Measurements from ENCODE around the gene MFN1. TPM values are rescaled to one million over a fixed set of nuclear protein-coding genes. Genes with fewer than 3 reads are reported as not detected.
A peak's percentile ranks its signal among the peaks of the same experiment; 100 is the strongest.

MFN1 gene
- total and polyA plus RNA-seq, 12 donors, result 15.0 to 82.1 (median 66.5) TPM

DNA sequence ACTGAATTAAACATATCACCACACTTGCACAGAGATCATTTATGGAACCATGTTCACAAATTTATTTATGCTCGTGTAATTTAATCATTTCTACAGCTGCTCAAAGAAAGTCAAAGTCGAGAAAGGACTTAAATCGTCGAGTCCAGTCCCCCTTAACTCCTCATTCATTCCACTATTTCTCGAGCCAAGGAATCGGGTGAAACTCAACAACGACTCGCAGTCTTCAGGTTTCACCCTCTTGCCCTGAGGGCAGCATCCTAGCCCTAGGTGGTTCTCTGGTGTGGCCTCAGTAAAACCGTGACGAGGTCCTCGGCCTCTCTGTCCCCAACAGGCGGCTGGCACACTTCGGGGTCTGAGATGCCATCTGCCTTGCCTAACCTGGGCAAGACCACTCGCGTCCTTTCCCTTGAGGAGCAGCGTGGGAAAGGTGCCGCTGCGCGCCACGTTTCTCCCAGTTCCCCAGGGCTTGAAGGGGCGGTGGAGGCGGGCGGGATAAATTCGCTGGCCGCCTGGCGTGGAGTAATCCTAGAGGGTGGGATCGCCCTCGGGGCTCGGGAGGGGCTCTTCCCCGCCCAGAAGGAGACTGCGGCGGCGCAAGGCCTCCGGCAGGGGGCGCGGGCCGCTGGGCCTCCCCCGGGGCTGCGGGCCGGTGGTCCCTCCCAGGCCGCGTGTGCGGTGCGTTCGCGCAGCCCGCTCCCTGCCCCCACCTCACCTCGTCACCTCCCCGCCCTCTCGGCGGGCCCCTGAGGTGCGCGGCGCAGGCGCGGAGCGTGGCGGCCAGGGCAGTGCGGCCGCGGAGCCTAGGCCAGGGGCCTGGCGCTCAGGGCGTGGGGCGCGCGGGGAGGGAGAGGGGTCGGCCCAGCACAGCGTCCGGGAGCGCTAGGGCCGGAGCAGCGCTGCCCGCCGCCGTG is 25.0 kb upstream of the MFN1 start, which contains the start of gene ZNF639:
Gene ZNF639, plus strand, starts transcription at position 746 of the 911 bp plus-strand sequence. CDS start 5,263 bp downstream, outside the sequence.
- H3K4me3 ChIP-seq, result peak within 1 kb of the TSS; percentile 82 to 99 (median 90)
- intact Hi-C loops (cut with DNase I), result loop anchor here in 6 of 10 donors (1.0 to 5.0 kb wide), 9 partner anchors 24 to 305 kb away; partner anchors contain the start of genes PIK3CA (in 3 of the 6), ACTL6A (in 2 of the 6), MFN1 (in 2 of the 6) and ZMAT3 (in 1 of the 6)
- peak; percentile 87 to 95 (median 92) for ATAC-seq
- peaks cover 3 to 54% (median 31%) of the 10 kb centered on the region in 9 donors for H3K4me1 ChIP-seq
- H3K27ac ChIP-seq, result peak within 1 kb of the TSS; percentile 93 to 99 (median 97)
- 1% methylated on average over 57 to 73 of the region's 75 CpGs for WGBS, 2 donors
- peaks cover 0 to 25% (median 0%) of the 10 kb centered on the region in 9 donors for H3K36me3 ChIP-seq
- H3K27me3 ChIP-seq, result no peaks in the 10 kb centered on the region
- TF ChIP-seq, protein P1, sequence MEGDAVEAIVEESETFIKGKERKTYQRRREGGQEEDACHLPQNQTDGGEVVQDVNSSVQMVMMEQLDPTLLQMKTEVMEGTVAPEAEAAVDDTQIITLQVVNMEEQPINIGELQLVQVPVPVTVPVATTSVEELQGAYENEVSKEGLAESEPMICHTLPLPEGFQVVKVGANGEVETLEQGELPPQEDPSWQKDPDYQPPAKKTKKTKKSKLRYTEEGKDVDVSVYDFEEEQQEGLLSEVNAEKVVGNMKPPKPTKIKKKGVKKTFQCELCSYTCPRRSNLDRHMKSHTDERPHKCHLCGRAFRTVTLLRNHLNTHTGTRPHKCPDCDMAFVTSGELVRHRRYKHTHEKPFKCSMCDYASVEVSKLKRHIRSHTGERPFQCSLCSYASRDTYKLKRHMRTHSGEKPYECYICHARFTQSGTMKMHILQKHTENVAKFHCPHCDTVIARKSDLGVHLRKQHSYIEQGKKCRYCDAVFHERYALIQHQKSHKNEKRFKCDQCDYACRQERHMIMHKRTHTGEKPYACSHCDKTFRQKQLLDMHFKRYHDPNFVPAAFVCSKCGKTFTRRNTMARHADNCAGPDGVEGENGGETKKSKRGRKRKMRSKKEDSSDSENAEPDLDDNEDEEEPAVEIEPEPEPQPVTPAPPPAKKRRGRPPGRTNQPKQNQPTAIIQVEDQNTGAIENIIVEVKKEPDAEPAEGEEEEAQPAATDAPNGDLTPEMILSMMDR (IDR thresholded peaks at IDR 0.05), result peak; percentile 82 to 95 (median 86)
- no peaks in the 10 kb centered on the region for H3K9me3 ChIP-seq
- peak; percentile 80 to 88 for DNase-seq

DNA sequence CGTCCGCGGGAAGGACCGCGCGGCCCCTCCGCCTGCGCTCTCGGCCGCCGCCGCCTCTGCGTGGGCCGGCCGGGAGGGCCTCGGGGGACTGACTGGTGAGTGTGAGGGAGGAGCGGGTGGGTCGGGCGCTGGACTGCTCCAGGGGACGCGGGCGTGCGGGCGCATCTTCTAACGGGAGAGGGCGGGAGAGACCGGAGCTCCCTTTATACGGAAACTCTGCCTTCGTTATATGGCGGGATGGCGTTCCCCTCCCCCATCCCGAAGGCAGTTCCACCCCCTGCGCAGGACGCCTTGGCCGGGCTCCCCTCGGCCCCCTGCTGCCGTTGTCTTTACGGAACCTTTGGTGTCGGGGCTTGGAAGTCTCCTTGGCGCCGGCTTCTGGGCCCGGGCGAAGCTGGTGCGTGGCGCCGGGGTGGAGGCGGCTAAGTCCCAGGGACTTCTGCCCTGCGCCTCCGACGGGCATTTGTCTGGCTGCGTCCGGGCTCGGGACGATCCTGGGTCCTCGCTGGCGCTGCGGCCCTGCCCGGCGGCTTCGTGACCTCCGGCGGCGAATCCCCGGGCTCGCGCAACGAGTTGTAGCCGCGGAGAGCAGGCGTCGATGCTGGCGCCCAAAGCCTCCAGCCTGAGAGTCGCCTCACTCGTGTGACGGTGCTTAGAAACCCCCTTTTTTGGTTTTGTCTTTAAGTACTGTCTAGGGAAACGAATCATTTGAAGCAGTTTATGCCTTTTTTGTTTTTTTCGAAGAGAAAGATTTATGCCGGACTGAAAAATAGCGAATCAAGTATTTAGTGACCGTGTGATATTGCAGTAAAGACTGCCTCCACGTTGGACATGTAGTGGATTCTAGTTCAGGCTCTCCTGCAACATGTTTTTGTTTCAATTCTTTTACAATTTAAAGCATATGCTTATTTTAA is 24.1 kb upstream of the MFN1 start:
- ATAC-seq, result peak; percentile 61 to 80 (median 74)
- Histone ChIP-seq H3K9me3 (no peaks in the 10 kb centered on the region), H3K27ac (peak overlapping the region; percentile 93 to 99 (median 97)), H3K4me3 (peak overlapping the region; percentile 82 to 99 (median 90)), H3K4me1 (peaks cover 3 to 55% (median 31%) of the 10 kb centered on the region in 9 donors), H3K36me3 (peaks cover 0 to 34% (median 6%) of the 10 kb centered on the region in 9 donors), H3K27me3 (no peaks in the 10 kb centered on the region)
- 0 to 1% methylated on average over 74 to 81 of the region's 81 CpGs for WGBS, 2 donors
- peak; percentile 72 to 79 for DNase-seq
- intact Hi-C loops (cut with DNase I), result loop anchor here in 5 of 10 donors (2.0 to 5.0 kb wide), 8 partner anchors 23 to 306 kb away; partner anchors contain the start of genes PIK3CA (in 3 of the 5), ACTL6A (in 2 of the 5), MFN1 (in 2 of the 5) and ZMAT3 (in 1 of the 5)
- TF ChIP-seq, protein P1 (IDR thresholded peaks at IDR 0.05), result peak in 1 of 9 donors; percentile 8

DNA sequence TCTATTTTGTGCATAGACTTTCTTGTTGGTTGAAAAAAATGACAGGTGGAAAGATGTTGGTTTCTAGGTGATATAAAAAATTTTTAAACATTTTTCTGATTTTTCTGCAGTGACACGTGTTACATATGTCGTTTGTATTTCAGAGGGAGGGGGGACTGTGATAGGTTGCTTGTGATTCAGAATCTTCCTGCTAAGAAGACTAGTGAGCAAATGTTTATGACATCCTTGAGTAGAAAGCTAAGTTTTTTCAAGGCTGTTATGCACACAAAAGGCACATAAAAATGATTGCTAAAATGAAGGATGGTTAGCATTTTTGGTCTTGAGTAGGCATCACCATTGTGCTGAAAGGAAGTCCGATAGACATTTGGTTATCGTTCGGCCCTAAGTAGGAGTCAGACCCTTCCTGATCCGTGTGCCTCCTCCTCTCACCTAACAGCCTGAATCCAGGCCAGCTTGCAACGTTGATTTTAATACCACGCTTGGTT is 23.2 kb upstream of the MFN1 start:
- WGBS, 2 donors, result 3% methylated on average over 8 of the region's 8 CpGs
- Histone ChIP-seq H3K4me3 (peak overlapping the region; percentile 82 to 99 (median 90)), H3K4me1 (peaks cover 3 to 55% (median 31%) of the 10 kb centered on the region in 9 donors), H3K27ac (peak overlapping the region in 8 of 10 donors; percentile 96 to 99 (median 98)), H3K36me3 (peaks cover 0 to 43% (median 14%) of the 10 kb centered on the region in 9 donors), H3K9me3 (no peaks in the 10 kb centered on the region), H3K27me3 (no peaks in the 10 kb centered on the region)
- TF ChIP-seq, protein P1 (IDR thresholded peaks at IDR 0.05), result no peak
- DNase-seq (no peak), ATAC-seq (no peak)
- intact Hi-C loops (cut with DNase I), result loop anchor here in 2 of 10 donors (5.0 kb wide), 4 partner anchors 177 to 307 kb away; partner anchors contain the start of genes ACTL6A (in 1 of the 2), PIK3CA (in 1 of the 2) and ZMAT3 (in 1 of the 2)
